Measurements from ENCODE around the gene VWA1. TPM values are rescaled to one million over a fixed set of nuclear protein-coding genes. Genes with fewer than 3 reads are reported as not detected.

VWA1 gene
- total RNA-seq, 1 donor from 2014 or later: 56.9 TPM

DNA sequence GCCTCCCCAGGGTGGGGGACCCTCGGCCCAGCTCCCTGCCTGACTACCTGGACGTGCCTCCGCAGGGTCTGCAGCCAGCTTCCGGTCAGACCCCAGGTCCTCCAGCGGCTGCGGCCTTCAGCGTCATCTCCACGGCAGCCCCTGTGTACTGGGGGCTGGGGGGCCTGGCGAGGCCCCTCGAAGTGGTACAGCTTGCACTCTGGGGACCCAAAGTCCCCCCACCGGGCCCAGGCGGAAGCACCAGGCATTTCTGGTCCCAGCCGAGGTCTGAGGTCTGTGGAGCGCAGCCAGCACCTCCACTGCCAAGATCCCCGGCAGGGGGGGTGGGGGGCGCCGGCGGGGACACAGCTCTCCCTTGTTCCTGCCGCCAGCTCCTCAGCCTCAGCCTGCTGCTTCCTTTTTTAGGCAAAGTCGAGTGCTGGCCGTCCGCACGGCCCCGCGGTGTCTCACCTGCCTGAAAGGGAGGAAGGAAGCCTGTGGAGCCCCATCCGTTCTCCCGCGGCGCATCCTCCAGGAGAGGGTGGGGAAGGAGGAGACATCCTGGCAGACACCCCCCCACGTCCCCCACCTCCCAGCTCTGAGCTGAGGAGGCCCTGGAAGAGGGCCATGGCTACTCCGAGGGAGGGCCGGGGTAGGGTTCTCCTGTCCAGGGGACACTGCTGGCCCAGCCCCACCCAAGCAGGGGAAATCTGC, 1.2 kb upstream of the VWA1 start:
- peaks cover 16% of the 10 kb centered on the region for H3K4me1 Mint-ChIP-seq (ENCODE audit: low read depth, unreplicated experiment)
- no peaks in the 10 kb centered on the region for H3K36me3 Mint-ChIP-seq (ENCODE audit: unreplicated experiment)
- no peak overlapping the region for H3K4me3 Mint-ChIP-seq (ENCODE audit: unreplicated experiment)
- peaks cover 9% of the 10 kb centered on the region for H3K9me3 Mint-ChIP-seq (ENCODE audit: unreplicated experiment)
- H3K27ac Mint-ChIP-seq (ENCODE audit: unreplicated experiment): no peak overlapping the region
- H3K27me3 Mint-ChIP-seq (ENCODE audit: unreplicated experiment): peaks cover 9% of the 10 kb centered on the region
- TF ChIP-seq, protein P1, sequence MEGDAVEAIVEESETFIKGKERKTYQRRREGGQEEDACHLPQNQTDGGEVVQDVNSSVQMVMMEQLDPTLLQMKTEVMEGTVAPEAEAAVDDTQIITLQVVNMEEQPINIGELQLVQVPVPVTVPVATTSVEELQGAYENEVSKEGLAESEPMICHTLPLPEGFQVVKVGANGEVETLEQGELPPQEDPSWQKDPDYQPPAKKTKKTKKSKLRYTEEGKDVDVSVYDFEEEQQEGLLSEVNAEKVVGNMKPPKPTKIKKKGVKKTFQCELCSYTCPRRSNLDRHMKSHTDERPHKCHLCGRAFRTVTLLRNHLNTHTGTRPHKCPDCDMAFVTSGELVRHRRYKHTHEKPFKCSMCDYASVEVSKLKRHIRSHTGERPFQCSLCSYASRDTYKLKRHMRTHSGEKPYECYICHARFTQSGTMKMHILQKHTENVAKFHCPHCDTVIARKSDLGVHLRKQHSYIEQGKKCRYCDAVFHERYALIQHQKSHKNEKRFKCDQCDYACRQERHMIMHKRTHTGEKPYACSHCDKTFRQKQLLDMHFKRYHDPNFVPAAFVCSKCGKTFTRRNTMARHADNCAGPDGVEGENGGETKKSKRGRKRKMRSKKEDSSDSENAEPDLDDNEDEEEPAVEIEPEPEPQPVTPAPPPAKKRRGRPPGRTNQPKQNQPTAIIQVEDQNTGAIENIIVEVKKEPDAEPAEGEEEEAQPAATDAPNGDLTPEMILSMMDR (IDR thresholded peaks at IDR 0.05; ENCODE audit: partially characterized antibody, unreplicated experiment): no peak
- no peak for DNase-seq

DNA sequence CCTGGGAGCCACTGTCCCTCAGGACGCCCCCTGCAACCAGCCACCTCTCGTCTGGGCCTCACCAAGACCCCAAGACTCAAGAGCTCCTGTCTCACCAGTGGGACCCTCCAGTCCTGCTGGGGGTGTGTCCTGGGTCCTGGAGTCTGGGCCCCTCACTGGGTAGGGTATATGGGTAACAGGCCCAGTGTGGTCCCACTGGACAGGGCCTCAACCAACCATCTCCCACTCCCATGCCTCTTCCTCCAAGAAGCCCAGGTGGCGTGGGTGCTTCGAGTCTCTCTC, 725 bp upstream of the VWA1 start:
- Mint-ChIP-seq H3K4me1 (ENCODE audit: low read depth, unreplicated experiment) (peaks cover 12% of the 10 kb centered on the region), H3K27ac (ENCODE audit: unreplicated experiment) (peak overlapping the region; percentile 80), H3K4me3 (ENCODE audit: unreplicated experiment) (peak overlapping the region; percentile 71), H3K27me3 (ENCODE audit: unreplicated experiment) (peaks cover 7% of the 10 kb centered on the region), H3K9me3 (ENCODE audit: unreplicated experiment) (peaks cover 9% of the 10 kb centered on the region), H3K36me3 (ENCODE audit: unreplicated experiment) (no peaks in the 10 kb centered on the region)
- DNase-seq: no peak
- TF ChIP-seq, protein P1 (IDR thresholded peaks at IDR 0.05; ENCODE audit: partially characterized antibody, unreplicated experiment): no peak

DNA sequence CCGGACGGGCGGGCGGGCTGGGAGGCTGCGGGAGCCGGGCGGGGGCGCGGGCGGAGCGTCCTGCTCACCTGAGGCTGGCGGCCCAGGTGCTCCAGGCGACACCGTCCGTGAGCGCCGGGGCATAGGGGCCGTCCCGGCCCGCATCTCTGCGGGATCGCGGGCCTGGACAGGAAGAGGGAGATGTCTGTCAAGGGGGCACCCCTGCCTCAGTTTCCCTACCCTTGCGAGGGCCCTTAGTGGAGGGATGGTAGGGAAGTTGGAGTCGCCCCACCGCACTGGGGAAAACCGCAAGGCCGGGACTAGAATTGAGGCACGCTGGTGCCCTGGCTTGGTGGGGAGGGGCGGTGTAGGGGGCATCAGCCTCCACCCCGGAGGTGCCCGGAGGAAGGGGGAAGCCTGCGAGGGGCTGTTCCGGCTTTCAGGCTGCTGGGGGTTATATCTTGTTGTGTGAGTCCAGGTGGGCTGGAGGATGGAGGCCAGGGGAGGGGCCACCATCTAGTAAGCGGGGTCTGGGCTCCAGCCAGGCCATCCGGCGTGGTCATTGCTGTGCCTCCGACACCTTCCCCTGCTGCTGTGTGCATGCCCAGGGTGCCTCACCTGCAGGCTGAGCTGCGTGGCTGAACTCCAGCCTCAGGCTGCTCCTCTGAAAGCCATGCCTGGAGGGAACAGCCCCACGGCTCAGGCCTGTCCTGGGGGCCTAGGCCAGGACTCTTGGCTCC, 580 bp downstream of the VWA1 start:
- H3K27me3 Mint-ChIP-seq (ENCODE audit: unreplicated experiment): peaks cover 7% of the 10 kb centered on the region
- no peak for DNase-seq
- H3K27ac Mint-ChIP-seq (ENCODE audit: unreplicated experiment): no peak overlapping the region
- no peaks in the 10 kb centered on the region for H3K36me3 Mint-ChIP-seq (ENCODE audit: unreplicated experiment)
- peak overlapping the region; percentile 90 for H3K4me3 Mint-ChIP-seq (ENCODE audit: unreplicated experiment)
- TF ChIP-seq, protein P1 (IDR thresholded peaks at IDR 0.05; ENCODE audit: partially characterized antibody, unreplicated experiment): no peak
- peaks cover 2% of the 10 kb centered on the region for H3K9me3 Mint-ChIP-seq (ENCODE audit: unreplicated experiment)
- H3K4me1 Mint-ChIP-seq (ENCODE audit: low read depth, unreplicated experiment): peaks cover 11% of the 10 kb centered on the region

DNA sequence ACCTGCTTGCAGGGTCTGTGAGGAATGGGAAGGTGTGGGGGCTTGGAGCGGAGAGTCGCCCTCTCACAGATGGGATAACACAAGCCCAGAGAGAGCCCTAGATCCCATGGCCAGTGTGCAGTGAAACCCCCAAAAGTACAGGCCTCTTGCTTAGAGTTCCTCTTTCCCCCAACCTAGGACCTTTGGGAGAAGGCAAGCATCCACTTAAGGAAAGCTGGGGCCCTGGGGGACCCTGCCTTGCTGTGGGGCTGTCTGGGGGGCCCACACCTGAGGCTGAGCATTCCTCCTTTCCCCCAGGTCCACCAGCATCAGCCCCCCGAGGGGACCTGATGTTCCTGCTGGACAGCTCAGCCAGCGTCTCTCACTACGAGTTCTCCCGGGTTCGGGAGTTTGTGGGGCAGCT, 1.1 kb downstream of the VWA1 start:
- peaks cover 7% of the 10 kb centered on the region for H3K27me3 Mint-ChIP-seq (ENCODE audit: unreplicated experiment)
- TF ChIP-seq, protein P1 (IDR thresholded peaks at IDR 0.05; ENCODE audit: partially characterized antibody, unreplicated experiment): no peak
- H3K27ac Mint-ChIP-seq (ENCODE audit: unreplicated experiment): no peak overlapping the region
- H3K9me3 Mint-ChIP-seq (ENCODE audit: unreplicated experiment): peaks cover 2% of the 10 kb centered on the region
- no peak for DNase-seq
- H3K36me3 Mint-ChIP-seq (ENCODE audit: unreplicated experiment): no peaks in the 10 kb centered on the region
- H3K4me1 Mint-ChIP-seq (ENCODE audit: low read depth, unreplicated experiment): peaks cover 11% of the 10 kb centered on the region
- peak overlapping the region; percentile 90 for H3K4me3 Mint-ChIP-seq (ENCODE audit: unreplicated experiment)
